GM23248 (cell line): ENCODE data around the gene CRTC3.

Experiments used
- EZH2 ChIP-seq: fragments of 200-600 bp; sonication (generic); IDR thresholded peaks from 2 replicates; pipeline ENCODE4 v1.6.1; 2018; ENCODE audit warnings: antibody characterized with exemption, mild to moderate bottlenecking; ENCODE audit not compliant: insufficient read depth, poor library complexity, severe bottlenecking
- EZH2phosphoT487 ChIP-seq: fragments of 200-600 bp; sonication (generic); IDR thresholded peaks from 2 replicates; pipeline ENCODE4 v1.6.1; 2018; ENCODE audit warnings: antibody characterized with exemption, moderate library complexity, mild to moderate bottlenecking, low read depth; ENCODE audit not compliant: insufficient read depth

DNA sequence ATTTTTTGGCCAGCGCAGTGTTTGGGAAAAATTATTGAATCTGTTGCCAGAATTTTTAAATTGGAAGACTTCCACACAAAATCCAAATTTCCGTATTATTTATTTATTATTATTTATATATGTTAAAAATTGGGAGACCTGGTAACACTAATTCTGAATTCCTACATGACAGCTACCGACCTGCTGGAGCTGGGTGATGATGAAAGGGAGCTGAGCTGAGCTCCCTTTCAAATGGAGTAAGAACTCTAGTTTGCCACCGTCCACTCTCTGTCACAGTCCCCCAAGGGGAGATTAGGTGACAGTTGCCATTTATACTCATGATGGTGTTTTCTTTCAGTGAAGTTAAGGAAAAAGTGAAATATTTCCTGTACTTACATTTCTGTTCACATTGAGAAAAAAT, 1.4 kb downstream of the CRTC3 start:
- TF ChIP-seq EZH2 (no peak), EZH2phosphoT487 (no peak)
